HepG2 (cell line): ENCODE measurements around the gene DNAJC12. TPM values are rescaled to one million over a fixed set of nuclear protein-coding genes. Genes with fewer than 3 reads are reported as not detected.
A peak's percentile ranks its signal among the peaks of the same experiment; 100 is the strongest.

Experiments used
- ATF7-NPFF ChIP-seq: sonication (generic); formaldehyde crosslinking; IDR thresholded peaks from 2 replicates; pipeline ENCODE4 v1.8.1; 2023; ENCODE audit warnings: mild to moderate bottlenecking, low read depth, missing genetic modification reagents, moderate library complexity
- FOXC1 ChIP-seq: sonication (generic); formaldehyde crosslinking; IDR thresholded peaks from 2 replicates; pipeline ENCODE4 v1.8.0; 2022; ENCODE audit warnings: mild to moderate bottlenecking, missing genetic modification reagents, borderline replicate concordance
- GATAD2A ChIP-seq: IDR thresholded peaks from 2 replicates; pipeline ENCODE4 v1.6.1; 2016
- GPN1 ChIP-seq: sonication (generic); formaldehyde crosslinking; IDR thresholded peaks from 2 replicates; pipeline ENCODE4 v1.5.1; 2020; ENCODE audit warnings: missing genetic modification reagents, borderline replicate concordance
- IRF2 ChIP-seq: IDR thresholded peaks from 2 replicates; pipeline ENCODE4 v1.6.1; 2018; ENCODE audit warnings: missing genetic modification reagents, missing compliant biosample characterization
- KLF9 ChIP-seq: IDR thresholded peaks from 2 replicates; pipeline ENCODE4 v1.6.1; 2016; ENCODE audit warnings: low read depth
- MATR3 ChIP-seq: sonication (generic); formaldehyde crosslinking; IDR thresholded peaks from 2 replicates; pipeline ENCODE4 v1.4.0; 2020; ENCODE audit warnings: missing genetic modification reagents
- SUZ12 ChIP-seq: fragments of 150-350 bp; IDR thresholded peaks from 2 replicates; pipeline ENCODE4 v1.6.1; 2014; ENCODE audit warnings: low read depth, low read length
- ZBTB7A ChIP-seq: sonication (generic); formaldehyde crosslinking; IDR thresholded peaks from 2 replicates; pipeline ENCODE4 v1.8.0; 2022; ENCODE audit warnings: mild to moderate bottlenecking, missing genetic modification reagents
- ZNF33B ChIP-seq: sonication (generic); formaldehyde crosslinking; IDR thresholded peaks from 2 replicates; pipeline ENCODE4 v1.5.1; 2020; ENCODE audit warnings: mild to moderate bottlenecking, missing genetic modification reagents
- ZNF670 ChIP-seq: sonication (generic); formaldehyde crosslinking; IDR thresholded peaks from 2 replicates; pipeline ENCODE4 v1.8.0; 2022; ENCODE audit warnings: mild to moderate bottlenecking, missing genetic modification reagents, borderline replicate concordance
- polyA plus RNA-seq, 8 experiments: library from polyadenylated mRNA; depleted of rRNA in 3 of 8; stranded (reverse) in 7 of 8; unstranded in 1 of 8; fragments of >200 nt; fragmentation: Illumina TruSeq in 4 of 8; extraction: Trizol in 4 of 8; gene quantifications; 2 replicates each; pipeline versions ENCODE4 v1.2.1 to v1.2.3, GENCODE V29; 2011 to 2016; ENCODE audit warnings: low read depth in 4 of 8, missing spikeins in 1 of 8, mixed read lengths in 1 of 8; ENCODE audit not compliant: insufficient read depth in 1 of 8
- total RNA-seq, 5 experiments: library from RNA; depleted of rRNA; stranded (reverse); fragments of >200 nt; fragmentation: Illumina TruSeq; extraction: Trizol; gene quantifications; 2 replicates each; pipeline ENCODE4 v1.2.3, GENCODE V29; 2016; ENCODE audit warnings: low read depth in 1 of 5
- TF ChIP-seq, protein P1 (sequence below), 2 experiments: fragments of 450-650 bp in 1 of 2; sonication (generic) in 1 of 2; formaldehyde crosslinking in 1 of 2; IDR thresholded peaks; 2 replicates each; pipeline versions ENCODE4 v1.6.1 to v1.8.0; 2016 to 2022; ENCODE audit warnings: antibody characterized with exemption in 1 of 2, mild to moderate bottlenecking in 1 of 2, missing genetic modification reagents in 1 of 2
- TF ChIP-seq, protein P2 (sequence below): IDR thresholded peaks from 2 replicates; pipeline ENCODE4 v1.6.1; 2016
- TF ChIP-seq, protein P3 (sequence below): sonication (generic); formaldehyde crosslinking; IDR thresholded peaks from 2 replicates; pipeline ENCODE4 v1.5.0; 2020; ENCODE audit warnings: missing genetic modification reagents
- TF ChIP-seq, protein P4 (sequence below): sonication (generic); formaldehyde crosslinking; IDR thresholded peaks from 2 replicates; pipeline ENCODE4 v1.4.0; 2020; ENCODE audit warnings: missing genetic modification reagents
- TF ChIP-seq, protein P5 (sequence below): sonication (generic); formaldehyde crosslinking; IDR thresholded peaks from 2 replicates; pipeline ENCODE4 v1.8.0; 2023; ENCODE audit warnings: mild to moderate bottlenecking, missing genetic modification reagents

DNAJC12 gene
- total and polyA plus RNA-seq, 2 of the 13 experiments (the other 11 are each of a cell fraction or from before 2014, with no cell fraction given): 11.6 to 43.9 TPM

DNA sequence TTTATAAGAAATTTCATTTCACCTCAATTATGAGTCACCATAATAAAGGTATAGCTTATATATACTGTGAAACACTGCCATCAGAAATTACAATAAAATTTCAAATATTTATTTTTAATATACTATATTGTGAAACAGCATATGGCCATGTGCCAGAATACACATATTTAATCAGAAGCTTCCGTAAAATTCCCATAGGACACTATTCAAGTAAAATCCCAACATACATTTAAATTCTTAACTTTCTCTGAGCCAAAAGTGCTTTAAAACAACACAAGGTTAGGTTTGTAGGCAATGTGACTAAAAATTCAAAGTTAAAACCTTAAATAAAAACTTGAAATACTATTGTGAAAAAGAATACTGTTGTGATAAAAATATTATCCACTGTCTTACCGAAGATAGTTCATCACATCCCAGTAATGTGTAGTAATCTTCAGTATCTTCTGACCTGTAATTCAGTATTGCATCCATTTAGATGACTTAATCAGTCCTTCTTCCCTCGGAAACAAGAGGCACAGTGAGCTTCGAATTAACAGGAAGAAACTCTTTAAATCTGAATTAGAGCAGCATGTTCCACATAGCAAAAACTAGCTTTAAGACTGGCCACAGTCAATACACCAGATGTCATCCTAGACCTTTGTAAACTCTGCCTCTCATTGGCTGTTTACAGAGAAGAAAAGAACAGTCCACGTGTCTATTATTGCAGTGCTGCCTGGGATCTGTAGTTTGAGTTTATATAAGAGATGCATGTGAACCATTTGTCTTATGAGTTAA, at the start of gene DNAJC12 (continued):
- TF ChIP-seq, protein P1, sequence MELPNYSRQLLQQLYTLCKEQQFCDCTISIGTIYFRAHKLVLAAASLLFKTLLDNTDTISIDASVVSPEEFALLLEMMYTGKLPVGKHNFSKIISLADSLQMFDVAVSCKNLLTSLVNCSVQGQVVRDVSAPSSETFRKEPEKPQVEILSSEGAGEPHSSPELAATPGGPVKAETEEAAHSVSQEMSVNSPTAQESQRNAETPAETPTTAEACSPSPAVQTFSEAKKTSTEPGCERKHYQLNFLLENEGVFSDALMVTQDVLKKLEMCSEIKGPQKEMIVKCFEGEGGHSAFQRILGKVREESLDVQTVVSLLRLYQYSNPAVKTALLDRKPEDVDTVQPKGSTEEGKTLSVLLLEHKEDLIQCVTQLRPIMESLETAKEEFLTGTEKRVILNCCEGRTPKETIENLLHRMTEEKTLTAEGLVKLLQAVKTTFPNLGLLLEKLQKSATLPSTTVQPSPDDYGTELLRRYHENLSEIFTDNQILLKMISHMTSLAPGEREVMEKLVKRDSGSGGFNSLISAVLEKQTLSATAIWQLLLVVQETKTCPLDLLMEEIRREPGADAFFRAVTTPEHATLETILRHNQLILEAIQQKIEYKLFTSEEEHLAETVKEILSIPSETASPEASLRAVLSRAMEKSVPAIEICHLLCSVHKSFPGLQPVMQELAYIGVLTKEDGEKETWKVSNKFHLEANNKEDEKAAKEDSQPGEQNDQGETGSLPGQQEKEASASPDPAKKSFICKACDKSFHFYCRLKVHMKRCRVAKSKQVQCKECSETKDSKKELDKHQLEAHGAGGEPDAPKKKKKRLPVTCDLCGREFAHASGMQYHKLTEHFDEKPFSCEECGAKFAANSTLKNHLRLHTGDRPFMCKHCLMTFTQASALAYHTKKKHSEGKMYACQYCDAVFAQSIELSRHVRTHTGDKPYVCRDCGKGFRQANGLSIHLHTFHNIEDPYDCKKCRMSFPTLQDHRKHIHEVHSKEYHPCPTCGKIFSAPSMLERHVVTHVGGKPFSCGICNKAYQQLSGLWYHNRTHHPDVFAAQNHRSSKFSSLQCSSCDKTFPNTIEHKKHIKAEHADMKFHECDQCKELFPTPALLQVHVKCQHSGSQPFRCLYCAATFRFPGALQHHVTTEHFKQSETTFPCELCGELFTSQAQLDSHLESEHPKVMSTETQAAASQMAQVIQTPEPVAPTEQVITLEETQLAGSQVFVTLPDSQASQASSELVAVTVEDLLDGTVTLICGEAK (IDR thresholded peaks at IDR 0.05): no peak
- TF ChIP-seq, protein P1 (CRISPR knock-in tag; IDR thresholded peaks at IDR 0.05): no peak
- no peak for TF ChIP-seq KLF9 (CRISPR knock-in tag)
- TF ChIP-seq FOXC1 (CRISPR knock-in tag): no peak
- TF ChIP-seq GATAD2A (CRISPR knock-in tag): peak; percentile 62
- TF ChIP-seq, protein P2, sequence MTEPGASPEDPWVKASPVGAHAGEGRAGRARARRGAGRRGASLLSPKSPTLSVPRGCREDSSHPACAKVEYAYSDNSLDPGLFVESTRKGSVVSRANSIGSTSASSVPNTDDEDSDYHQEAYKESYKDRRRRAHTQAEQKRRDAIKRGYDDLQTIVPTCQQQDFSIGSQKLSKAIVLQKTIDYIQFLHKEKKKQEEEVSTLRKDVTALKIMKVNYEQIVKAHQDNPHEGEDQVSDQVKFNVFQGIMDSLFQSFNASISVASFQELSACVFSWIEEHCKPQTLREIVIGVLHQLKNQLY (CRISPR knock-in tag): no peak
- no peak for TF ChIP-seq ZBTB7A (CRISPR knock-in tag)
- peak; percentile 61; the same call in 1 of the 2 replicates for TF ChIP-seq IRF2 (CRISPR knock-in tag)
- TF ChIP-seq, protein P3, sequence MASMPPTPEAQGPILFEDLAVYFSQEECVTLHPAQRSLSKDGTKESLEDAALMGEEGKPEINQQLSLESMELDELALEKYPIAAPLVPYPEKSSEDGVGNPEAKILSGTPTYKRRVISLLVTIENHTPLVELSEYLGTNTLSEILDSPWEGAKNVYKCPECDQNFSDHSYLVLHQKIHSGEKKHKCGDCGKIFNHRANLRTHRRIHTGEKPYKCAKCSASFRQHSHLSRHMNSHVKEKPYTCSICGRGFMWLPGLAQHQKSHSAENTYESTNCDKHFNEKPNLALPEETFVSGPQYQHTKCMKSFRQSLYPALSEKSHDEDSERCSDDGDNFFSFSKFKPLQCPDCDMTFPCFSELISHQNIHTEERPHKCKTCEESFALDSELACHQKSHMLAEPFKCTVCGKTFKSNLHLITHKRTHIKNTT (CRISPR knock-in tag): no peak
- no peak for TF ChIP-seq ZNF33B (CRISPR knock-in tag)
- no peak for TF ChIP-seq ATF7-NPFF
- TF ChIP-seq SUZ12: peak; percentile 40; the same call in 1 of the 2 replicates
- TF ChIP-seq, protein P4, sequence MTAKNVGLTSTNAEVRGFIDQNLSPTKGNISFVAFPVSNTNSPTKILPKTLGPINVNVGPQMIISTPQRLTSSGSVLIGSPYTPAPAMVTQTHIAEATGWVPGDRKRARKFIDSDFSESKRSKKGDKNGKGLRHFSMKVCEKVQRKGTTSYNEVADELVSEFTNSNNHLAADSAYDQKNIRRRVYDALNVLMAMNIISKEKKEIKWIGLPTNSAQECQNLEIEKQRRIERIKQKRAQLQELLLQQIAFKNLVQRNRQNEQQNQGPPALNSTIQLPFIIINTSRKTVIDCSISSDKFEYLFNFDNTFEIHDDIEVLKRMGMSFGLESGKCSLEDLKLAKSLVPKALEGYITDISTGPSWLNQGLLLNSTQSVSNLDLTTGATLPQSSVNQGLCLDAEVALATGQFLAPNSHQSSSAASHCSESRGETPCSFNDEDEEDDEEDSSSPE (CRISPR knock-in tag): 0 out of 2 replicates have a peak, but pooled peaks have one; percentile 35
- TF ChIP-seq MATR3: no peak
- no peak for TF ChIP-seq GPN1 (CRISPR knock-in tag)
- no peak for TF ChIP-seq ZNF670 (CRISPR knock-in tag)
- TF ChIP-seq, protein P5, sequence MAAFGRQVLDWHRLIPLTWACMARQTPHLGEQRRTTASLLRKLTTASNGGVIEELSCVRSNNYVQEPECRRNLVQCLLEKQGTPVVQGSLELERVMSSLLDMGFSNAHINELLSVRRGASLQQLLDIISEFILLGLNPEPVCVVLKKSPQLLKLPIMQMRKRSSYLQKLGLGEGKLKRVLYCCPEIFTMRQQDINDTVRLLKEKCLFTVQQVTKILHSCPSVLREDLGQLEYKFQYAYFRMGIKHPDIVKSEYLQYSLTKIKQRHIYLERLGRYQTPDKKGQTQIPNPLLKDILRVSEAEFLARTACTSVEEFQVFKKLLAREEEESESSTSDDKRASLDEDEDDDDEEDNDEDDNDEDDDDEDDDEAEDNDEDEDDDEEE (CRISPR knock-in tag): no peak
